ENCODE measurements around the gene ZFPM1. TPM values are rescaled to one million over a fixed set of nuclear protein-coding genes. Genes with fewer than 3 reads are reported as not detected.

Gene ZFPM1
- total and polyA plus RNA-seq, 2 of the 8 experiments (the other 6 are each of a cell fraction or from before 2014, with no cell fraction given): 0.74 to 4.8 TPM

GRCh38 chr16:88578446-88579313, 125.6 kb downstream of the ZFPM1 start:
- no peak overlapping the region for H2BK12ac ChIP-seq (ENCODE audit: low read depth, low read length)
- no peak overlapping the region for H3K18ac ChIP-seq (ENCODE audit: extremely low read depth, low read length)
- no peaks in the 10 kb centered on the region for H3K9me3 ChIP-seq (ENCODE audit: insufficient read depth in 2 of 2, low read depth in 1 of 2, low read length in 1 of 2)
- H2AFZ ChIP-seq (ENCODE audit: low read length): no peak overlapping the region
- H2AK5ac ChIP-seq (ENCODE audit: low read depth, low read length): no peak overlapping the region
- H3K56ac ChIP-seq (replicated peaks; ENCODE audit: insufficient read length, low read depth, low read length): no peak overlapping the region
- no peak overlapping the region for H4K5ac ChIP-seq (ENCODE audit: insufficient read length, low read depth, low read length)
- no peak overlapping the region for H4K91ac ChIP-seq (replicated peaks; ENCODE audit: insufficient read length, low read length)
- no peak overlapping the region for H3K4me3 ChIP-seq (ENCODE audit: extremely low read depth in 1 of 4, insufficient read depth in 2 of 4, low read depth in 3 of 4, low read length in 4 of 4)
- peaks cover 28 to 31% of the 10 kb centered on the region in 2 experiments for H4K20me1 ChIP-seq (replicated peaks in 1 of 2; ENCODE audit: control insufficient read depth in 1 of 2, insufficient read depth in 2 of 2, low read length in 2 of 2)
- H3K27ac ChIP-seq (ENCODE audit: low read depth, low read length): no peak overlapping the region
- DNase-seq (ENCODE audit: low read depth in 1 of 2, low spot score in 2 of 2) (no peak), FAIRE-seq (no peak)
- H2BK15ac ChIP-seq (ENCODE audit: low read length): no peak overlapping the region
- H3K23ac ChIP-seq (ENCODE audit: insufficient read length): no peak overlapping the region
- H3K23me2 ChIP-seq (ENCODE audit: low read depth, low read length): no peaks in the 10 kb centered on the region
- CTCF ChIA-PET (ENCODE audit: partially characterized antibody): interaction anchor here (0.9 to 1.6 kb wide), 2 partner anchors 33 to 94 kb away, joined by 3 to 4 read pairs; no protein-coding TSS in a partner anchor
- H3K4me1 ChIP-seq (replicated peaks in 1 of 4; ENCODE audit: control insufficient read depth in 3 of 4, insufficient read depth in 4 of 4, low read length in 3 of 4): no peaks in the 10 kb centered on the region
- H3K9ac ChIP-seq (replicated peaks in 1 of 4; ENCODE audit: extremely low read depth in 1 of 4, low read depth in 3 of 4, low read length in 3 of 4): no peak overlapping the region
- peaks cover 13% of the 10 kb centered on the region for H3K79me1 ChIP-seq (ENCODE audit: low read depth, low read length)
- no peak overlapping the region for H2BK120ac ChIP-seq (replicated peaks; ENCODE audit: low read depth, low read length)
- WGBS, 2 experiments (ENCODE audit: extremely low coverage in 1 of 2, insufficient coverage in 1 of 2, insufficient read length in 1 of 2, insufficient replicate concordance in 2 of 2, low coverage in 1 of 2, low lambda C conversion rate in 2 of 2, missing lambda C conversion rate in 1 of 2): 91% methylated on average over 25 of the region's 26 CpGs; no CpG with 5 or more reads in 1 of the 2 experiments
- POLR2A ChIA-PET (ENCODE audit: partially characterized antibody): interaction anchor here (1.3 to 2.1 kb wide), 2 partner anchors 8 to 31 kb away, joined by 6 read pairs; partner anchors contain the start of gene ZC3H18
- TF ChIP-seq RXRA (IDR thresholded peaks at IDR 0.05; ENCODE audit: insufficient read depth, low read depth, low read length): no peak
- no peak for TF ChIP-seq TAF1 (IDR thresholded peaks at IDR 0.05; ENCODE audit: low read depth, low read length)
- no peak for TF ChIP-seq MAFK (IDR thresholded peaks at IDR 0.05; ENCODE audit: low read depth, low read length)
- no peak for TF ChIP-seq BCL11A (IDR thresholded peaks at IDR 0.05; ENCODE audit: low read depth in 2 of 2, low read length in 2 of 2)
- no peak for TF ChIP-seq CBX8 (IDR thresholded peaks at IDR 0.05; ENCODE audit: borderline replicate concordance, low read depth, low read length)
- TF ChIP-seq TEAD4 (IDR thresholded peaks at IDR 0.05; ENCODE audit: low read depth, low read length): no peak
- no peak for TF ChIP-seq E2F6 (IDR thresholded peaks at IDR 0.05)
- TF ChIP-seq BACH1 (IDR thresholded peaks at IDR 0.05; ENCODE audit: low read length): no peak
- no peaks in the 10 kb centered on the region for H3K27me3 ChIP-seq (replicated peaks in 1 of 4; ENCODE audit: control insufficient read depth in 3 of 4, extremely low read depth in 1 of 4, insufficient read depth in 3 of 4, low read length in 3 of 4)
- H3K4ac ChIP-seq (replicated peaks; ENCODE audit: insufficient read length, low read depth, low read length): no peak overlapping the region
- H4K8ac ChIP-seq (ENCODE audit: extremely low read depth, insufficient read depth, low read length): no peak overlapping the region
- H3K14ac ChIP-seq (ENCODE audit: insufficient read length): no peak overlapping the region
- H2BK5ac ChIP-seq (ENCODE audit: low read depth, low read length): no peak overlapping the region; the same call in 1 of the 2 replicates
- H2BK20ac ChIP-seq (ENCODE audit: low read length): 0 out of 2 replicates have a peak overlapping the region, but pooled peaks have one; percentile 32
- no peak overlapping the region for H3K4me2 ChIP-seq (ENCODE audit: insufficient read depth in 1 of 2, low read depth in 2 of 2, low read length in 2 of 2)
- peaks cover 2 to 35% (median 16%) of the 10 kb centered on the region in 4 experiments; a peak in 7 of 8 replicates for H3K36me3 ChIP-seq (ENCODE audit: control insufficient read depth in 2 of 4, insufficient read depth in 4 of 4, low read length in 3 of 4)
- peaks cover 5 to 82% of the 10 kb centered on the region in 2 experiments; a peak in 3 of 4 replicates for H3K79me2 ChIP-seq (ENCODE audit: control insufficient read depth in 1 of 2, insufficient read depth in 2 of 2, low read length in 2 of 2)
